Measurements from ENCODE around the gene CP. TPM values are rescaled to one million over a fixed set of nuclear protein-coding genes. Genes with fewer than 3 reads are reported as not detected.

CP gene
- total RNA-seq, 3 donors from 2014 or later (not counting 1 experiment from before 2014, with no cell fraction given): not detected

DNA sequence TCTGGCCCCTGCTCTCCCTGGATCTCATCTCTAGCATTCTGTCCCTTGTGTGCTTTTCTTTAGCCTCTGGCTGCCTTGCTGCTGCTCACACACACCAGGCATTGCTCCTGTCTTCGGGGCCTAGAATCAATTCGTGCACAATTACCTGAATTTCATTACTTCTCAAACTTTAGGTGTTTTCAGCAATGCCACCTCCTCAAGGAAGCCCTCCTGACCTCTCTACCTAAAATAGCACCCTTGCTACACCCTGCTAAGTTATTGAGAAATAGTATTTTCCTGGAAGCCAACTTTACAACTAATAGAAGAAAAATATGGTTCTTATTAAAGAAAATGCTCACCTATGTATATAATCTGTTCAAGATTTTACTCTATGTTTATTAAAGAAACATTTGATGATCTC lies 40.4 kb downstream of the CP start:
- WGBS (ENCODE audit: insufficient coverage): 97% methylated on average over 2 of the region's 2 CpGs
- H3K27ac ChIP-seq (ENCODE audit: low read length): no peak overlapping the region
- no peaks in the 10 kb centered on the region for H3K36me3 ChIP-seq (ENCODE audit: control insufficient read depth, insufficient read depth, low read length)
- H3K9me3 ChIP-seq (ENCODE audit: control insufficient read depth, insufficient read depth, low read length): no peaks in the 10 kb centered on the region
- H3K4me1 ChIP-seq (ENCODE audit: control insufficient read depth, insufficient read depth, low read length): no peaks in the 10 kb centered on the region
- no peaks in the 10 kb centered on the region for H3K27me3 Mint-ChIP-seq (ENCODE audit: low read depth in 2 of 2)
- no peak overlapping the region for H3K4me3 Mint-ChIP-seq
- no peaks in the 10 kb centered on the region for H3K27me3 ChIP-seq (ENCODE audit: control insufficient read depth, insufficient read depth, low read length)
- no peaks in the 10 kb centered on the region for H3K9me3 Mint-ChIP-seq
- no peak overlapping the region for H3K4me3 ChIP-seq (ENCODE audit: low read length)
- DNase-seq: no peak
- no peak overlapping the region for H3K27ac Mint-ChIP-seq
- no peaks in the 10 kb centered on the region for H3K4me1 Mint-ChIP-seq
- intact Hi-C loops (cut with micrococcal nuclease): no loop called here
- TF ChIP-seq CTCF (IDR thresholded peaks at IDR 0.05): no peak
- peaks cover 6% of the 10 kb centered on the region for H3K36me3 Mint-ChIP-seq
- ATAC-seq: no peak

DNA sequence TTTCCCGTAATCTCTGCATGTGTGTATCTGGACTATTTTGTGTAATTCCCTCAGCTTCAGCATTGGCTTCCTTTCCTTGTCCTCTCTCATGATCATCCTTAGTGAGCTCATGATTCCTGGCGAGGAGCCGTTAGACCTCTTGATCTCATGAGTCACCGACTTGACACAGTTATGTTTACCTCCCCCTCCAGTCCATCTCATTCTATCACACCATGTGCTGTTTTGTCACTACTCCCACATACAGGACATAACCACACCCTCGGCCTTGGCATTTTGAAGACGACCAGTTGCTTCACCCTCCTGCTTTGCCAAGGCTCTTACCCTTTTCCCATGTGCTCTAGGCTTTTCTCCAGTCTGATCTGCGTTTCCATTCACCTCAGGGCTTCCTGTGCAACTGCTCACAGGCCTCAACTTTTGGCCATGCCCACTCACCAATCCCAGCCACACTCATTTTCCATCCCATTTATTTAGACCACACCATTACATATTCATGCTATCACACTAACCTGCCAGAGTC lies 41.5 kb downstream of the CP start:
- Histone ChIP-seq H3K9me3 (ENCODE audit: control insufficient read depth, insufficient read depth, low read length) (no peaks in the 10 kb centered on the region), H3K27me3 (ENCODE audit: control insufficient read depth, insufficient read depth, low read length) (no peaks in the 10 kb centered on the region), H3K4me3 (ENCODE audit: low read length) (no peak overlapping the region), H3K27ac (ENCODE audit: low read length) (no peak overlapping the region), H3K36me3 (ENCODE audit: control insufficient read depth, insufficient read depth, low read length) (no peaks in the 10 kb centered on the region), H3K4me1 (ENCODE audit: control insufficient read depth, insufficient read depth, low read length) (no peaks in the 10 kb centered on the region)
- intact Hi-C loops (cut with micrococcal nuclease): no loop called here
- no peak for DNase-seq
- peak in 1 of 3 donors; percentile 17 for ATAC-seq
- no peaks in the 10 kb centered on the region for H3K9me3 Mint-ChIP-seq
- no peak overlapping the region for H3K27ac Mint-ChIP-seq
- H3K4me1 Mint-ChIP-seq: peaks cover 8 to 9% of the 10 kb centered on the region in 2 donors
- 85% methylated on average over 7 of the region's 7 CpGs for WGBS (ENCODE audit: insufficient coverage)
- H3K36me3 Mint-ChIP-seq: peaks cover 6% of the 10 kb centered on the region
- TF ChIP-seq CTCF (IDR thresholded peaks at IDR 0.05): no peak
- H3K27me3 Mint-ChIP-seq (ENCODE audit: low read depth in 2 of 2): no peaks in the 10 kb centered on the region
- H3K4me3 Mint-ChIP-seq: no peak overlapping the region

- H3K36me3 ChIP-seq (ENCODE audit: control insufficient read depth, insufficient read depth, low read length): peaks cover under 1% of the 10 kb centered on the region
- no peak for TF ChIP-seq CTCF (IDR thresholded peaks at IDR 0.05)
- Mint-ChIP-seq H3K4me1 (peaks cover 17 to 18% of the 10 kb centered on the region in 2 donors), H3K4me3 (no peak overlapping the region), H3K36me3 (peaks cover 8% of the 10 kb centered on the region), H3K9me3 (no peaks in the 10 kb centered on the region), H3K27ac (no peak overlapping the region), H3K27me3 (ENCODE audit: low read depth in 2 of 2) (no peaks in the 10 kb centered on the region)
- intact Hi-C loops (cut with micrococcal nuclease): no loop called here
- H3K27ac ChIP-seq (ENCODE audit: low read length): no peak overlapping the region
- H3K4me3 ChIP-seq (ENCODE audit: low read length): no peak overlapping the region
- WGBS (ENCODE audit: insufficient coverage): no CpG with 5 or more reads among the region's 1 CpG
- no peak for DNase-seq
- no peak for ATAC-seq
- H3K4me1 ChIP-seq (ENCODE audit: control insufficient read depth, insufficient read depth, low read length): peaks cover 3% of the 10 kb centered on the region
- no peaks in the 10 kb centered on the region for H3K27me3 ChIP-seq (ENCODE audit: control insufficient read depth, insufficient read depth, low read length)
- no peaks in the 10 kb centered on the region for H3K9me3 ChIP-seq (ENCODE audit: control insufficient read depth, insufficient read depth, low read length)
Measured at GRCh38 chr3:149179220-149179619, 42.4 kb downstream of the CP start.

DNA sequence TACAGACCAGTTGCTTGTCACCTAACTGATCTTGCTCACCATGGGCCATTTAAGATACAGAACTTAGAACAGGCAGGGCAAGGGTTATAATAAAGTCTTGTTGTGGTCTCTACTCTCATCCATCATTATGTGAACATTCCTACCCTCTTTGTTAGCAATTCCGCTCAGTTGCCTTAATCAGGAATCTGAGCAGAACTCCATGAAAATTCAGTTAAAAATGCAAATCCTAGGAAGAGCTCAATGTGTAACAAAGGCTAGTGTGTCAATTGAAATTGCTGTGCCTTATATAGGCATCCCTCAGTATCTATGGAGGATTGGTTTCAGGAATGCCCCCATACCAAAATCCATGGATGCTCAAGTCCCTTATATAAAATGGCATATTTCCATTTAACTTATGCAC lies 44.5 kb downstream of the CP start:
- no peak overlapping the region for H3K27ac ChIP-seq (ENCODE audit: low read length)
- 100% methylated on average over 1 of the region's 1 CpG for WGBS (ENCODE audit: insufficient coverage)
- no peaks in the 10 kb centered on the region for H3K9me3 Mint-ChIP-seq
- intact Hi-C loops (cut with micrococcal nuclease): no loop called here
- H3K4me1 Mint-ChIP-seq: peaks cover 21 to 22% of the 10 kb centered on the region in 2 donors
- H3K27ac Mint-ChIP-seq: no peak overlapping the region
- H3K9me3 ChIP-seq (ENCODE audit: control insufficient read depth, insufficient read depth, low read length): no peaks in the 10 kb centered on the region
- peaks cover 16% of the 10 kb centered on the region for H3K36me3 ChIP-seq (ENCODE audit: control insufficient read depth, insufficient read depth, low read length)
- DNase-seq (no peak), ATAC-seq (no peak)
- no peaks in the 10 kb centered on the region for H3K27me3 Mint-ChIP-seq (ENCODE audit: low read depth in 2 of 2)
- TF ChIP-seq CTCF (IDR thresholded peaks at IDR 0.05): no peak
- H3K4me1 ChIP-seq (ENCODE audit: control insufficient read depth, insufficient read depth, low read length): peaks cover 3% of the 10 kb centered on the region
- H3K4me3 ChIP-seq (ENCODE audit: low read length): no peak overlapping the region
- H3K27me3 ChIP-seq (ENCODE audit: control insufficient read depth, insufficient read depth, low read length): no peaks in the 10 kb centered on the region
- H3K36me3 Mint-ChIP-seq: peaks cover 19% of the 10 kb centered on the region
- H3K4me3 Mint-ChIP-seq: no peak overlapping the region

All from natural killer cell (primary cell).